ENCODE data around the gene CAPN5. TPM values are rescaled to one million over a fixed set of nuclear protein-coding genes. Genes with fewer than 3 reads are reported as not detected.
"Not testable (repeated sequence)": the region's sequence is repeated elsewhere in the genome, so short reads cannot be mapped to it uniquely, and the experiment has no call there.

The CAPN5 gene
- total and polyA plus RNA-seq, 11 donors = 1.1 to 4.5 (median 2.1) TPM

GRCh38 chr11:77057938-77058474 lies 8.8 kb upstream of the CAPN5 start:
- Histone ChIP-seq H3K27ac (no peak overlapping the region), H3K36me3 (no peaks in the 10 kb centered on the region), H3K4me1 (no peaks in the 10 kb centered on the region), H3K27me3 (no peaks in the 10 kb centered on the region), H3K4me3 (no peak overlapping the region), H3K9me3 (peaks cover 0 to 22% (median 15%) of the 10 kb centered on the region in 12 donors)
- DNase-seq = no peak
- WGBS, 4 donors = 66 to 83% (median 75%) methylated on average over 9 of the region's 9 CpGs
- ATAC-seq = no peak
- no peak for TF ChIP-seq POLR2A (IDR thresholded peaks at IDR 0.05)
- no peak for TF ChIP-seq CTCF (IDR thresholded peaks at IDR 0.05)
- intact Hi-C loops (cut with DNase I) = no loop called here

- 83 to 86% (median 85%) methylated on average over 2 of the region's 2 CpGs for WGBS, 4 donors
- Histone ChIP-seq H3K4me1 (no peaks in the 10 kb centered on the region), H3K27me3 (no peaks in the 10 kb centered on the region), H3K36me3 (no peaks in the 10 kb centered on the region), H3K27ac (no peak overlapping the region), H3K4me3 (no peak overlapping the region), H3K9me3 (peaks cover 0 to 22% (median 15%) of the 10 kb centered on the region in 12 donors)
- intact Hi-C loops (cut with DNase I) = no loop called here
- ATAC-seq = no peak
- no peak for DNase-seq
- TF ChIP-seq POLR2A (IDR thresholded peaks at IDR 0.05) = no peak
Observed at GRCh38 chr11:77058900-77059299, 7.9 kb upstream of the CAPN5 start.

- H3K27ac ChIP-seq = no peak overlapping the region
- no peaks in the 10 kb centered on the region for H3K27me3 ChIP-seq
- intact Hi-C loops (cut with DNase I) = no loop called here
- DNase-seq = no peak
- ATAC-seq = no peak
- no peak overlapping the region for H3K4me3 ChIP-seq
- peaks cover 0 to 22% (median 15%) of the 10 kb centered on the region in 12 donors for H3K9me3 ChIP-seq
- H3K4me1 ChIP-seq = no peaks in the 10 kb centered on the region
- H3K36me3 ChIP-seq = no peaks in the 10 kb centered on the region
- WGBS, 4 donors = 87 to 91% (median 89%) methylated on average over 5 of the region's 5 CpGs
- TF ChIP-seq POLR2A (IDR thresholded peaks at IDR 0.05) = no peak
- TF ChIP-seq CTCF (IDR thresholded peaks at IDR 0.05) = no peak
Observed at GRCh38 chr11:77059806-77060205, 7.0 kb upstream of the CAPN5 start.

- TF ChIP-seq POLR2A (IDR thresholded peaks at IDR 0.05) (no peak), CTCF (IDR thresholded peaks at IDR 0.05) (no peak)
- intact Hi-C loops (cut with DNase I) = no loop called here
- no peak for ATAC-seq
- H3K9me3 ChIP-seq = peaks cover 0 to 22% (median 15%) of the 10 kb centered on the region in 12 donors
- H3K27me3 ChIP-seq = no peaks in the 10 kb centered on the region
- no peak for DNase-seq
- 78 to 83% (median 80%) methylated on average over 4 of the region's 4 CpGs for WGBS, 4 donors
- H3K4me1 ChIP-seq = no peaks in the 10 kb centered on the region
- H3K36me3 ChIP-seq = no peaks in the 10 kb centered on the region
- no peak overlapping the region for H3K4me3 ChIP-seq
- no peak overlapping the region for H3K27ac ChIP-seq
Observed at GRCh38 chr11:77060234-77060633, 6.5 kb upstream of the CAPN5 start.

- intact Hi-C loops (cut with DNase I); H3K4me3 ChIP-seq; H3K27me3 ChIP-seq; DNase-seq; H3K27ac ChIP-seq; H3K36me3 ChIP-seq; ATAC-seq; H3K4me1 ChIP-seq: not testable (repeated sequence)
- peaks cover 0 to 19% (median 11%) of the 10 kb centered on the region in 12 donors for H3K9me3 ChIP-seq
- WGBS, 4 donors = 69 to 93% (median 87%) methylated on average over 4 of the region's 4 CpGs
Observed at GRCh38 chr11:77061258-77061657, 5.5 kb upstream of the CAPN5 start.
